Brain pericyte (primary cell): ENCODE results near the gene PPL.
"Not testable (repeated sequence)": the region's sequence is repeated elsewhere in the genome, so short reads cannot be mapped to it uniquely, and the experiment has no call there.

Experiments used
- DNase-seq: peaks from one replicate; pipeline ENCODE4 v3.0.0-alpha.2; 2012; ENCODE audit warnings: low read depth, low spot score

Gene PPL

GRCh38 chr16:4936991-4937781 lies at the start of gene PPL:
Gene PPL (minus strand): TSS chr16:4937148. CDS start chr16:4937045, 103 bp downstream.
- no peak for DNase-seq

GRCh38 chr16:4984174-4984990 lies 47.4 kb upstream of the PPL start:
- DNase-seq: no peak

GRCh38 chr16:4982056-4982867 lies 45.3 kb upstream of the PPL start:
- DNase-seq: no peak

GRCh38 chr16:4981473-4981872 lies 44.5 kb upstream of the PPL start:
- no peak for DNase-seq

- DNase-seq: no peak
Measured at GRCh38 chr16:4980691-4981090, 43.7 kb upstream of the PPL start.

- no peak for DNase-seq
Measured at GRCh38 chr16:4979736-4980660, 43.0 kb upstream of the PPL start.

GRCh38 chr16:4979164-4979563 lies 42.2 kb upstream of the PPL start:
- DNase-seq: no peak

- no peak for DNase-seq
Measured at GRCh38 chr16:4976611-4977145, 39.7 kb upstream of the PPL start.

- no peak for DNase-seq
Measured at GRCh38 chr16:4976079-4976478, 39.1 kb upstream of the PPL start.

GRCh38 chr16:4972938-4973587 lies 36.1 kb upstream of the PPL start:
- DNase-seq: no peak

- DNase-seq: no peak
Measured at GRCh38 chr16:4970010-4970409, 33.1 kb upstream of the PPL start.

- DNase-seq: no peak
Measured at GRCh38 chr16:4968879-4969483, 32.0 kb upstream of the PPL start.

GRCh38 chr16:4968278-4968677 lies 31.3 kb upstream of the PPL start:
- DNase-seq: not testable (repeated sequence)

GRCh38 chr16:4966736-4967453 lies 29.9 kb upstream of the PPL start:
- no peak for DNase-seq

GRCh38 chr16:4963527-4963926 lies 26.6 kb upstream of the PPL start:
- not testable (repeated sequence) for DNase-seq

GRCh38 chr16:4962716-4963115 lies 25.8 kb upstream of the PPL start:
- DNase-seq: no peak

GRCh38 chr16:4960579-4960978 lies 23.6 kb upstream of the PPL start:
- no peak for DNase-seq

GRCh38 chr16:4958510-4959438 lies 21.8 kb upstream of the PPL start:
- DNase-seq: no peak
